Hippocampal formation (tissue), 2 donors: ENCODE results near the gene PARD3B.

ENCODE experiments used
- DNase-seq, 2 donors: peaks; one replicate each; lab custom pipeline; 2025; lab: John Stamatoyannopoulos, UW

The PARD3B gene

DNA sequence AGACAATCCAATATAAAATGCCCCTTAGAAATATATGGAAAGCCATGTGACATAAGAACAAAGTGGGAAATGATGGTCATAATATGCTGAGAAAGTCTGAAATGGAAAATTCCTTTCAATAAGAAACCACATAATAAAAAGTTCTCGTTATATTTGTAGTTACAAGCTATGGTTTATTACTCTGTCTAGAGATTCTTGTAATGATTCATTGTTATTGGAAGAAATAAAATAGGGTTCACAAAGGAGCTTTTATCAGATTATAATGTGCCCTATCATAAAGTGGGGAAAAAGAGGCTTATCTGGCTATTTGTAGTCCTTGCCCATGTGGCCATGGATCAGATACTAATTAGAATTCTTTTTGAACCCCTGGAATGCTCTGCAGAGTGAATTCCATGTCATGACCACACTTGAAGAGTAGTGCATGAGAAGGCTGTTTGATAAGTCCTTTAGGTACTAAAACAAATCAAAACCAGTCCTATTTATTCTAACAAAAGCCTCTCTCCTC, 716.3 kb downstream of the PARD3B start:
- no peak for DNase-seq

DNA sequence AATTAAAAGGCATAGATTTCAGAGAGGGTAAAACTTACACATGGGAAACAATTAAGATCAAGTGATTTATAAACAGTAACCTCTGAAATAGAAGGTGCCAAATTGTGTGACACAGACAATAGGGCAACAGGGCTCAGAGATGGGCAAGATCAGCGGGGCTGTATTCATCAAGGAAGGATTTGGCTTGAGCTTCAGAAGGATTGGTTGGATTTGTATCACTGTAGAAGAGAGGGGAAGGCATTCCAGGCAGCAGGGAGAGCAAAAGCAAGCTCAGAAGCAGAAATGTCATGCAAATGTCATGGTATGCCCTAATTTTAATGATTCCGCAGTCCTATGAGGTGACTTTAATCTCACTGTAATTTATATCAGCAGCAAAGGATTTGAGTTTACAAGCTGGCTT, 722.0 kb downstream of the PARD3B start:
- DNase-seq, result no peak

DNA sequence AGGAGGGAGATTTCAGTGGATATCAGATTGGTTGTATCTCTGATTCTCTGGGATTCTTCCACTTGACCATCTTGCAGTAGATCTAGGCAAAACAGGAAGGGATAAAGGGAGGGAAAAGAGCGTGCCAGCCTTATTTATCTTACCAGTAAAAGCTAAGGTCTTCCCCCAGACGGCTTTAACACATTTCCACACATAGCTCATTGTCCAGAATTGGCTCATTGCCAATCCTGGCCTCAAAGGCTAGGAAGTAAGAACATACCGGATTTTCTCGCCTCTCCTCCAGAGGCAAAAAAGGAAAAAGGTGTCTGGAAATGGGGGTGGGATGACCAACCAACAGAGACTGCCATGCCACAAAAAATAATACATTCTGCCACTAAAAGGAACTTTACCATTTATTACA, 725.4 kb downstream of the PARD3B start:
- DNase-seq, result no peak

DNA sequence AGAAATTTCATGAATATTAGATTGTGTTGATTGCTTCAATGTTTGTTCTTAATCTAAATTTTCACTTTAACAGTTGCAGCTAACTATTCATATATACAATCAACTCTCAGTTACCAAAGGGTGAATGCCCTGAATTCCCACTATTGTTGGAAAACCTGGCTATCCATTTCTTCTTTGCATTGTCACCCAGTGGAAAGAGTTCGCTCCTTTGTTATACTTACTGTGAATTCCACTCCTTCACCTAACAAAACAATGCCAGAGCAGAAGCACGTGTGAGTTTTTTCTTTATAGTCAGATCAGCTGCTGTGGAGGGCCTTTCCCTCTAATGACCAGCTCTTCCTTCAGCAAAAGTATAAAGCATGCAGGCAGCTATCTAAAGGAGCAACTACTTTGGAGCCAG, 727.9 kb downstream of the PARD3B start:
- DNase-seq, result no peak

DNA sequence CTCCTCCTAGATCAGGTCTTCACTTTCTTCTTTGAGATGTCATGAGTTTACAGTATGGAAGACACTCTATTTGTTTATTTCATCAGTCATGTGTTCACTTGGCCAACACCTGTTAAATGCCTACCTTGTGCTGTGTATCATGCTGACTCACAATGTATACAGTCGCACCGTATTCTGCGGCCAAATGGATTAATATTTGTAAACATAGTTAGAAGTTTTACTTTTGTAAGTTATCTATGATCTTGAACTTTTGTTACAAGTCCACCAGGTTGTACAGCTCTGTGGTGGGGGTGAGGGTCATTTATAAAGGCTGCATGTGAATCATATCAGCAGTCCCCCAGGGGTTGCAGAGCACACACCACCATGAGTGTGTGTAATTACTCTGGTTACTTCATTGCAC, 728.4 kb downstream of the PARD3B start:
- DNase-seq, result no peak

DNA sequence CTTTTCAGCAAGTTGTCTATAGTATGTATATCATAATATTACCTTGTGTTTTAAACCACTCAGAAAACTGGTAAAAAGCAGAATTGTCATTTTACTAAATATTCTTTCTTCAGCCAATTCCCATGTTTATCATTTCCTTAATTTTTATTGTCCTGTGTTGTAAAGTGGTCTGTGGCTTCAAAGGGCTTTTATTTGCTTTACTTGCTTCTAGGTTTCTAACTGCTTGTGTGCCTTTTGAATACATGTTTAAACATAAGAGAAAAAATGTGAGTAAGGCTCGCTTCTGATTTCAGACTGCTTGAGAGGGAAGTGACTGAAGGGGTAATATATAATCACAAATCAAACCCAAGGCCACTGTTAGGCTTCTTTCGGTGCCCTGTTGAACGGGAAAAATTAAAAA, 729.5 kb downstream of the PARD3B start:
- no peak for DNase-seq

DNA sequence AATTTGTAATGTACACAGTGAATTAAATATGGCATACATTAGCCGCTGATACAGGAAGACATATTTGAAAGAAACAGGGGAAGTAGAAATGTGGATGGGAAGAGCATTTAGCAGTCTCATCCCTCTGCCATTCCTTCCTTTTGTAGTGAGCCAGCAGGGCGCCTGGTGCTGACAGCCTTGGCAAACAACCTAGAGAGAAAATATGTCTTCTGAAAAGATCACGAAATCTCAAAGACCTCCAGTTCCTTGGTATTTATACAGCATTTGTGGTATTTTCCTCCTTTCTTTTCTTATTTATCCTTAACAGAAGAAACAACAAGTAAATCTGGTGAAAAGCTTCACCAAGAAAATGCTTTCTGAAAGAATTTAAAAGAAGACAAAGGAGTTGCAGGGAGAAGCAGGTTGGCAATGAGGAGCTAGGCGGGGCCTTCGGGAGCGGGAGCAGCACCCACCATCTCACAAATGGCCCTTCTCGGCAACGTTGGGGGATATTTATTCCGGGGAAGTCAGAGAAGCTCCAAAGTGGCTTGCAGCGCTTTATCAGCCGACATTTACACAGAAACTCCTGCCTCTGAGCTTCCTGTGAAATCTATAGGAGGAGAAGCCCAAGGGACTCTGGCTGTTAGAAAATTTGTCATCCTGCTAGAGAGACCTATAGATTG, 731.0 kb downstream of the PARD3B start:
- no peak for DNase-seq

DNA sequence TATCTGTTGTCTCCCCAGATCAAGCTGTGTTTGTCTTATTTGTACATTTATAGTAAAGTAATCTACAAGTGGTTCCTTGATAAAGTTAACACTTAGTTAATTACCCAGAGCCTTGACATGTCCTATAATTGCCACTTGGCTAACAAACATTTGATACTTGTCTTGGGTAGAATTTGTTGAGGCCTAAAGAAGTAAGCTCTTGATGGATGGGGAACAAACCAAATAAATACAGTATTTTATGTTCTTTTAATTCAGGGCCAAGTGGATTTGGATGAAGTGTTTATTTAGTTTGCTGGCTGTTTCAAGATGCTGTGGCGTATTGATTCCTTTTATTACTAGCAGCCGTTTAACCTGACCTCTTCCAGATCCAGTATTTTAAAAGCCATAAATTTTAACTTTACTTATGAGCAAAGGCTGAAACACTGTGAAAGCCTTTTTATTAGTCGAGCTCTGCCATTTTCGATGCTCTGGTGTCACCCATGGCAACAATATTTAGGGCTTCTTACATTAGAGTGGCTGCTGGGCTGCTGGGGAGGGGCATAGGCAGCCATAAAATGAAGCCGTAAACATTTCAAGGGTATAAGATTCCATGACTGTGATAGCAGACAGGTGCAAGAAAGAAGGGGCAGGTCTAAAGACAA, 735.4 kb downstream of the PARD3B start:
- no peak for DNase-seq

DNA sequence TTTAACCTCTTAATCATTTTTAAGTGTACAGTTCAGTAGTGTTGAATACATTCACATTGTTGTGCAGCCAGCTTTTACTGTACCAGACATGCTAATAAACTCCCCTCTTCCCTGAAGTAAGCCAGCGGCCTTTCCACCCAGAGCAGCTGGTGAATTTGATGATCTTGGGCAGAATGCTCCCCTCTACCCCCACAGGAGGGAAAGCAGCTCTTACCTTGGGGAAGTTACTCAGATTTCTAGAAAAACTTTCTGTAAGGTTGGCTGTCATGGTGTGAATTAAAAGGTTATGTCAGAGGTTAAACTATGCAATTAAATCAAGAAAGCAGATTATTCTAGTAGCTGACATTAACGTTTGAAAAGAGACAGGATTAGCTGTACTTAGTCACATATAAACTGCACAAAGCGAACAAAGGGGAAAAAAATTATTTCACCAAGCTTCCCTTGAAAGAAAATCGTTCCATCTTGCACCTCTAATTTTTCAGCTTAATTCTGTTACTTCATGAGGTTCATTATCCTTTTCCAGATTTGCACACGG, 738.5 kb downstream of the PARD3B start:
- no peak for DNase-seq

DNA sequence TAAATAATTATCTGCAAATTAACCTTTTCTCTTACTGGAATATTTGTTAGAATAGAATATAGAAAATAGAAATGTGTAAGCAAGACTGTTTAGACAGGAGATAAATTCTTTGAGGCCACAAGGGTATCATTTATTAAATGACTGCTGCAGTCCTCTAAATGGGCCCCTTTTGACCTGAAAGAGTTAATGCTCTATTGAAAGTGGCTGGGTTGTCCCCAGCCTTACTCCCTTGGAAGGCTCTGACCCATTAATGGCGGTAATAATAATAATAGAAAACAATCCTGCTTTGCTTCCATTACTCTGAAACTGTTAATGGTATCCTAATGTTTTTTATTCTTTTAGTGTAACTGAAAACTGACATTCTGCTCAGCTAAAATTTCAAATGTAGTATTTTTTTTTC, 739.1 kb downstream of the PARD3B start:
- no peak for DNase-seq

DNA sequence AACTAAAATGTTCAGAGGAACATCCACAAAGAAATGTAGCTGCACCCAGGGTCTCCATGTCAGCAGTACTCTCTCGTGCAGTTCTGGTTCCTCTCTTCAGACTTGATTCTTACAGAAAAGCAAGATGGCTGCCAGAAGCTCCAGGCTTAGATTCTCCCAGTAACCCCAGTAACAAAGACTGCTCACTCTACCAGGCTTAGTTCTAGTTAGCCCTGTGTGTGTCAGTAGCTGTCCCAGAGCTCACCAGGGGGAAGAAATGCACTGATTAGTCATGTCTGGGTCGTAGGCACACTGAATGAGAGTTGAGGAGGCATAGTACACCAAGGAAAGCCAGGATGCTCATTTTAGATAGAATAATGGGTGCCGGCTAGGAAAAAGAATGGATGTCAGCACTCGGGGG, 742.0 kb downstream of the PARD3B start:
- no peak for DNase-seq

DNA sequence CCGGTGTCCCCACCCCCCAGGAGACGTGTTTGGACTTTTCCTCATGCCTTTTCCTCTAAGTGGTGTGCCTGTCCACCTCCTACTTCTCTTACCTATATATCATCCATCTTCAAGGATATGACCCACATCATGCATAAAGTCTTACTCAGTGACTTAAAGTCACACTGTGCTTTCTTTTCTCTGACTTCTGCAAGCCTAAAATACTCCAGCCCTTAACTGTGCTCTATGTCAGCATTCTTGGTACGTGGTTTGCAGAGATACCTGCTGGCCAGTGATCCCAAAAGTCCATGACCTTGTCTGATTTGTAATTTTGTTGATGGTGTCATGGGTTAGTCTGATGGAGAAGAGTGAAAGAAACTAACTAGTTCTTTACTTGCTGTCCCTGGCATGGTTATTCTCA, 743.4 kb downstream of the PARD3B start:
- no peak for DNase-seq

DNA sequence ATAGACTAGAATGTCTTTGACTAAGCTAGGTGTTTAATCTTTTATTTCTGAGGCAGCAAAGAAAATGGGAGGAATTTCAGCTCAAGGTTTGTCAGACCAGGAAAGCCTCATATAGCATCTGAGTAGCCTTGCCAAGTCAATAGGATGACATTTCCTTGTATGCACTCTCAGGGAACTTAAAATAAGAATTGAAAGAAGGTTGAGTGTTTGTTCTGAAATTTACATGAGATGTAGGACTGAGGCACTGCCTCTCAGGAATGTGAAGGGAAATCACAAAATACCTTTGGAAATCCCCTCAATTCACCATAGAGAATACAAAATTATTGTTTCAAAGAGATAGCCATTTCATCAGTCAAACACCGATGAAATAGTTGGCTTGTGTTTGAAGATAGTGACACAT, 745.0 kb downstream of the PARD3B start:
- no peak for DNase-seq

DNA sequence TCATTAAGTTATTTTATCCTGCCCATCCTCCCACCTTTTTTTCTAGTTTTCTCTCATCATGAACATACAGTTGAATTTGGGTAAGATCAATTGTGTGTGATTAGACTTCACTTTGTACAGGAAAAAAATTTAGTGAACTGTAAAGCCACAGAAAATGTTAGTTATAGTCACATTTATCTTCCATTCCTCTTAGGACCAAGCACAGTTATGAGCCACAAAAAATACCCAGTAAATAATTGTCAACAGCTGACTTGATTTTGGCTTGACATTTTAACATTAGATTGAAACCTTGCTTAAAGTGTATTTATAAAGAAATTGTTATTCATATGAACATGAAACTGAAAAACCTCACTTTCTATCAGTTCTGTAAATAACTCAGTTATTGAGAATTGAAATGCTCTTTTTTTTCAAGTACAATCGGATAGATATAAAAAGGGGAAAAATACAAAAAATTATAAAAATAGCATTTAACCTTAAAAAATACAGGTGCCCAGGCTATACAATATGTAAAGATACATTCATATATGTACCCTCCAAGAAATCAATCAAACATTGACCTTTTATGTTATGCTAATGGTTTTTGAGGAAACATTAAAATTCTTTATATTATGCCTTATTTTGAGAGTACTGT, 747.5 kb downstream of the PARD3B start:
- DNase-seq, result no peak

DNA sequence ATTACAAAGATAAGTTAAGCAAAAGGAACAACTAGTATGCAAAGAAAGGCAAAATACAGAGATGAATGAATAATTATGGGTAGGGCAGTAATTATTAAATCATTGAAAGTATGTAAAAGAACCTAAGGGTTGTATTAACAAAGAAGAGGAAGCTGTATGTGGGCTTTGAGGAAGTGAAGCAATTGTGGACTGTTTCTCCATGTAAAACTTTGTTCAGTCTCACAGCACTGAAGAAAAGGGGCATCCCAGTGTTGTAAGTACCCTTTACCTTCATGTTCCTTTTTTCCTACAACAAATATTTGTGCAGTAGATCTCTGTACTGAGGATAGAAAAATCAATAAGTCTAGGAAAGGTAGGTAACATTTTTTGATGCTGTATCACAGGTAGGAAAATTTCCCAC, 748.3 kb downstream of the PARD3B start:
- no peak for DNase-seq

DNA sequence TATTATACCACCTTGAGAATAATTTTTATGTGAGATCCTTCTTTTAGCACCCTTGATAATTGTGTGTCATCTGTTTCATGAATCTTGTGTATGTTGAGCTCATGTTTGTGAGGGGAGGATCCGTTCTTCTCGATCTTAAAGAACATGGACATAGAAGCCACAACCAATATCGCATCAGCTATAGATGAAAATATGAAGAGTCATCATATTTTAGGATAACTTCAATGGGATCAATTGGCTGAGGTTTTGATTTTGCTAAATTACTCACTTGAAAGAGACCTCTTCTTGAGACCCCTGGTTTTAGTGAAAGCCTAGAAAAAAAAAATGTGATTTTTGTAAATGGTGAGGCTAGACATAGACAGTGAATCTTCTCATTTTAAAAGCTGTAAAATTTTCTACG, 751.7 kb downstream of the PARD3B start:
- DNase-seq, result no peak

DNA sequence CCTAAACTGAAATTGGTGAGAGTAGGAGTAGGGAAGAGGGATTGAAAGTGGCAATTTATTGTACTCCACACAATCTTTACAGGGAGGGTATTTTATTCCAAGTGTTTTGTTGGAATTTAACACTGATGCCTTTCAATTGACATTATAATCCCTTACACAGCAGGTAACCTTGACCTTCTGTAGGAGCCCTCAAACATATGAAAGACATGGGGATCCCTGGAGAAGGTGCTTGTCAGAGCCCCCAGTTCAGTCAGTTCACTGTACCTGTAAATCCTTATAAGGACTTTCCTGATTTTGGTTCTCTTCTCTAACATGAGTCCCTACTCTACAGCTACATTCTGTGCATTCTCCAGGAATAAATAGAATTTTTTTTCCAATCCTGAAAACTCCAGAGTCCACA, 752.1 kb downstream of the PARD3B start:
- no peak for DNase-seq

DNA sequence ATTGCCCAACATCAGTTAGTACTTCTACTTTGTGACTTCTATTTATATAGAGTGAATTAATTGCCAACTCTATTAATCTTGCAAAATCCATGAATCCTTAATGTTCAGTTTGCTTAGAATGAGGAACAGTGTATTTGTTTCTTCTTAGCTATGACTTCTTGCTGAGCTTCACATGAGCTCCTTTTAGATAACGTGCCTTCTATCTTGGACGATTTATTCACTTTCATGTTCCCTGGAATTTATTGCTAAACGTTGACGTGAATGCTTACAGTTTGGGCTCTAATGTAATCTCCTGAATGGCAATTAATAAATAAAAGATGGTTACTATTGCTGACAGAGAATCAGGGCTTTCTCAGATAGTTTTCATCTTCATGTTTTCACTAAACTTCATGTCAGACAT, 752.6 kb downstream of the PARD3B start:
- DNase-seq, result no peak

DNA sequence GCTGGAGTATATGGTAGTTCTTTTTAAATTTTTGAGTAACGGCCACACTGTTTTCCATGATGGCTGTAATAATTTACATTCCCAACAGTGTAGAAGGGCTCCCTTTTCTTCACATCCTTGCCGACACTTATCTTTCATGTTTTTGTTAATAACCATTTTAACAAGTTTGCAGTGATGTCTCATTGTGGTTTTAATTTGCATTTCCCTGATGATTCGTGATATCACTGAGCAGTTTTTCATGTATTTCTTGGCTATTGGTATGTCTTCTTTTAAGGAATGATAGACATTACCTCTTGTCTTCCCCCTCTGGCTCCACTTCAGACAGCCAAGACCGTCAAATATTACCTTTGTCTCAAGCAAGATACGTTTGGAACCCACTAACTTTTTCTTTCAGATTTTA, 765.9 kb downstream of the PARD3B start:
- no peak for DNase-seq

DNA sequence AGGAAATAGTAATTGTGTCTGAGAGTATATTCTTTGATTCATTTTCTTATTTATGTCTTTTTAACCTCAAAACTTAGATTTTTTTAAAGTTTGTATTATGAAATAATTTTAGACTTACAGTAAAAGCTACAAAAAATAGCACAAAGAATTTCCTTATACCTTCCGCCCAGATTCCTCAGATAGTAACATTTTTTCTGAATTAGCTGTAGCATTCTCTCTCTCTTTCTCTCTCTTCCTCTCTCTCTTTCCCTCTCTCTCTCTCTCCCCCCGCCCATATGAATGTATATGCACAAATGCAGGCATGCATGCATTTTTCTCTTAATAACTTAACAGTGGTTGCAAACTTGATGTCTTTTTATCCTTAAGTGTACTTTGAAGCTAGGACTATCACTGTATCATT, 776.0 kb downstream of the PARD3B start:
- DNase-seq, result no peak

DNA sequence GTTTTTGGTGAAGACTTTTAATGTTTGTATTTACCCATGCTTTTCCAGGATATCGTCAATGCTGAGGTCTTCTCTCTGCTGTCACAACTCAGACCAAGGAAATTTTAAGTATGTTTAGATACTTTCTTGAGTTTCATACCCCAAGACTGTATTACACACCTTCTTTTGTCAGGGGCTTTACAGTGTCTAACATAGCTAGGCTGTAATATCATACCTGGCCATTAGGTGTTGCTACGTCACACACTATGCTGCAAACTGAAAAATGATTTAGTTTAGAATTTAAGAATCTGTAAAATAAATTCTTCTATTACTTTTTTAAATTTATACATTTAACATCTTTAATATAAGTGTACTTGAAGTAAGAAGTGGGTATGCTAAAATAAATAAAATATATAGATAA, 778.7 kb downstream of the PARD3B start:
- no peak for DNase-seq

DNA sequence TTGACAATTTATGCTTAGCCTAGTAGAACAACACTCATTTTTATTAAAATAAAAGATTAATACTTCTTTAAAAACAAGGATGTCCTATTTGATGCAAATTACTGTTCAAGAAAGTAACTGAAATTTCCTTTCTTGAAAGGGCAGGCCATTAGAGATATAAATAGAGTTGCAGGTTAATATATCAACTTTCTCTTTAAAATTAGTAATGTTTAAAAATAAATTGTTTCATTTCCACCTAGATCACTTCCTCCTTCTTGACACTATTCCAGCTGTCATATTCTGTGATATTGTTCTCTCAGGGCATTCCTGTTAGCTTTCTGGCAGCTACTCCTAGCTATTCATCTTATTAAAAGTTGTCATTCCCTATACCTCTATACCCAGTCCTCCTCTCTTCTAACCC, 779.1 kb downstream of the PARD3B start:
- DNase-seq, result no peak

DNA sequence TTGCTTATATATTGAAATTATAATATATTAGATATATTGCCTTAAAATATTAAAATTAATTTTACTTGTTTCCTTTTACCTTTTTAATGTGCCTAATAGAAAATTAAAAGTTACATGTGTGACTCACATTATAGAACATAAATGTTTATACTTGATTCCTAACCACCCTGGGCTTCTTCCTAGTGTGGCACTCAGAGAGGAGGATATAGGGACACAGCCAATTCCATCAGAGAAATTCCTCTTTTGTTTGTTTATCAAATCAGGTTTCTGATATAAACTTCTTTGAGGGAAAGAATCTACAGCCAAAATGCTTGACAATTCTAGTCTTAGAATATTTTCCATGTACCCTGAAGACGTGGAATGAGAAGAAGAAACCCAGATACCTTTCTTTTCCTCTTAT, 788.1 kb downstream of the PARD3B start:
- no peak for DNase-seq
